ENCODE data around the gene OSTN. TPM values are rescaled to one million over a fixed set of nuclear protein-coding genes. Genes with fewer than 3 reads are reported as not detected.

Gene OSTN
- polyA plus RNA-seq, 1 donor from 2014 or later = 0.17 TPM

DNA sequence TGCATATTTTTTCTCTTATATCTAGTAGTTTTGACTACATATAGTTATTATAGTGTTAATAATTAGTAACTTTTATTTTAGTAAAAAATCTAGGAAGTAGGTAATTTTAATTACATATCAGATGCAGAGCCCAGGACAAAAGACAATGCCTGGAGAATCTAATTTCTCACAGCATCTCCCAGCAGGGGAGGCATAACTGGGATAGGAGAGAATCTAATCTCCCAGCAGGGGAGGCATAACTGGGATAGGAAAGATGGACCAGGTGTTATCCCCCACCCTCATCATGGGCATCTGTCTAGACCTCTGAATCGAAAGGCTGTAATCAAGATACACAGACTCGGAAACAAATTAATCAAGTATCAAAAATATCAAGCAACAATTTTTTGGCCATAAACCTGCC, 58.2 kb downstream of the OSTN start:
- Histone ChIP-seq H3F3A (ENCODE audit: insufficient read depth, low read length, poor library complexity, severe bottlenecking) (no peaks in the 10 kb centered on the region), H2AFZ (ENCODE audit: low read depth, low read length) (no peak overlapping the region), H3K27ac (ENCODE audit: low read length) (no peak overlapping the region), H4K20me1 (ENCODE audit: insufficient read depth) (no peaks in the 10 kb centered on the region), H3K36me3 (ENCODE audit: insufficient read depth, low read length) (no peaks in the 10 kb centered on the region), H3K9ac (ENCODE audit: low read length) (no peak overlapping the region), H3K4me3 (ENCODE audit: low read length) (no peak overlapping the region), H3K9me2 (ENCODE audit: insufficient read depth, low read length) (no peaks in the 10 kb centered on the region), H3K27me3 (ENCODE audit: insufficient read depth, low read depth, low read length) (no peaks in the 10 kb centered on the region), H3K79me2 (replicated peaks; ENCODE audit: insufficient read depth, low read length) (no peaks in the 10 kb centered on the region), H3K9me3 (ENCODE audit: low read length) (no peaks in the 10 kb centered on the region), H3K4me2 (ENCODE audit: low read length) (no peak overlapping the region)
- TF ChIP-seq SMC3 (conservative IDR thresholded peaks at IDR 0.05; ENCODE audit: poor library complexity) = no peak
- no peak for TF ChIP-seq POLR2AphosphoS5 (IDR thresholded peaks at IDR 0.05)
- TF ChIP-seq EP300 (conservative IDR thresholded peaks at IDR 0.05; ENCODE audit: poor library complexity, severe bottlenecking) = no peak
- no peak for TF ChIP-seq TAF1 (IDR thresholded peaks at IDR 0.05; ENCODE audit: low read depth)
- TF ChIP-seq MXI1 (conservative IDR thresholded peaks at IDR 0.05; ENCODE audit: poor library complexity, severe bottlenecking) = no peak
- TF ChIP-seq, protein P1, sequence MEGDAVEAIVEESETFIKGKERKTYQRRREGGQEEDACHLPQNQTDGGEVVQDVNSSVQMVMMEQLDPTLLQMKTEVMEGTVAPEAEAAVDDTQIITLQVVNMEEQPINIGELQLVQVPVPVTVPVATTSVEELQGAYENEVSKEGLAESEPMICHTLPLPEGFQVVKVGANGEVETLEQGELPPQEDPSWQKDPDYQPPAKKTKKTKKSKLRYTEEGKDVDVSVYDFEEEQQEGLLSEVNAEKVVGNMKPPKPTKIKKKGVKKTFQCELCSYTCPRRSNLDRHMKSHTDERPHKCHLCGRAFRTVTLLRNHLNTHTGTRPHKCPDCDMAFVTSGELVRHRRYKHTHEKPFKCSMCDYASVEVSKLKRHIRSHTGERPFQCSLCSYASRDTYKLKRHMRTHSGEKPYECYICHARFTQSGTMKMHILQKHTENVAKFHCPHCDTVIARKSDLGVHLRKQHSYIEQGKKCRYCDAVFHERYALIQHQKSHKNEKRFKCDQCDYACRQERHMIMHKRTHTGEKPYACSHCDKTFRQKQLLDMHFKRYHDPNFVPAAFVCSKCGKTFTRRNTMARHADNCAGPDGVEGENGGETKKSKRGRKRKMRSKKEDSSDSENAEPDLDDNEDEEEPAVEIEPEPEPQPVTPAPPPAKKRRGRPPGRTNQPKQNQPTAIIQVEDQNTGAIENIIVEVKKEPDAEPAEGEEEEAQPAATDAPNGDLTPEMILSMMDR (IDR thresholded peaks at IDR 0.05; ENCODE audit: poor library complexity, severe bottlenecking) = no peak
- no peak for TF ChIP-seq EZH2 (IDR thresholded peaks at IDR 0.05; ENCODE audit: borderline replicate concordance, insufficient read depth, low read length, poor library complexity, severe bottlenecking)
- TF ChIP-seq RAD21 (conservative IDR thresholded peaks at IDR 0.05) = no peak
- TF ChIP-seq, protein P2, sequence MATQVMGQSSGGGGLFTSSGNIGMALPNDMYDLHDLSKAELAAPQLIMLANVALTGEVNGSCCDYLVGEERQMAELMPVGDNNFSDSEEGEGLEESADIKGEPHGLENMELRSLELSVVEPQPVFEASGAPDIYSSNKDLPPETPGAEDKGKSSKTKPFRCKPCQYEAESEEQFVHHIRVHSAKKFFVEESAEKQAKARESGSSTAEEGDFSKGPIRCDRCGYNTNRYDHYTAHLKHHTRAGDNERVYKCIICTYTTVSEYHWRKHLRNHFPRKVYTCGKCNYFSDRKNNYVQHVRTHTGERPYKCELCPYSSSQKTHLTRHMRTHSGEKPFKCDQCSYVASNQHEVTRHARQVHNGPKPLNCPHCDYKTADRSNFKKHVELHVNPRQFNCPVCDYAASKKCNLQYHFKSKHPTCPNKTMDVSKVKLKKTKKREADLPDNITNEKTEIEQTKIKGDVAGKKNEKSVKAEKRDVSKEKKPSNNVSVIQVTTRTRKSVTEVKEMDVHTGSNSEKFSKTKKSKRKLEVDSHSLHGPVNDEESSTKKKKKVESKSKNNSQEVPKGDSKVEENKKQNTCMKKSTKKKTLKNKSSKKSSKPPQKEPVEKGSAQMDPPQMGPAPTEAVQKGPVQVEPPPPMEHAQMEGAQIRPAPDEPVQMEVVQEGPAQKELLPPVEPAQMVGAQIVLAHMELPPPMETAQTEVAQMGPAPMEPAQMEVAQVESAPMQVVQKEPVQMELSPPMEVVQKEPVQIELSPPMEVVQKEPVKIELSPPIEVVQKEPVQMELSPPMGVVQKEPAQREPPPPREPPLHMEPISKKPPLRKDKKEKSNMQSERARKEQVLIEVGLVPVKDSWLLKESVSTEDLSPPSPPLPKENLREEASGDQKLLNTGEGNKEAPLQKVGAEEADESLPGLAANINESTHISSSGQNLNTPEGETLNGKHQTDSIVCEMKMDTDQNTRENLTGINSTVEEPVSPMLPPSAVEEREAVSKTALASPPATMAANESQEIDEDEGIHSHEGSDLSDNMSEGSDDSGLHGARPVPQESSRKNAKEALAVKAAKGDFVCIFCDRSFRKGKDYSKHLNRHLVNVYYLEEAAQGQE (IDR thresholded peaks at IDR 0.05; ENCODE audit: borderline replicate concordance) = no peak

DNA sequence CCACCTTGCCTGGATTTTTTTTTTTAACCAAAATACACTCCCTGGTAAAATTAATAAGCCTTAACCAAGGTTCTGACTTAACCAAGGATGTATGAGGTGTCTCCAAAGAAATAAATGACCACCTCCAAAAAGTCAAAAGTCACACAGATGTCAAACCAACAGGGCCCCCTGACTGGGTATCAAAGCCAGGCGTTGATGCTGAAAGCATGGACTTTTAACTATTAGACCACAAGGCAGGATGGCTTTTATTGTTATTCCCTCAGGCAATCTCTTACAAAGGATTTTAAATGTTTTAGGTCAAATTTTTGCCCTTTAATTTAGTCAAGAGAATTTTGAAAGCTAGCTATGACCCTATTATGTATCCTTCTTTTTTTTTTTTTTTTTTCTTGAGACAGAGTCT, 60.4 kb downstream of the OSTN start:
- H3K36me3 ChIP-seq (ENCODE audit: insufficient read depth, low read length) = no peaks in the 10 kb centered on the region
- no peak overlapping the region for H3K9ac ChIP-seq (ENCODE audit: low read length)
- H3K27ac ChIP-seq (ENCODE audit: low read length) = no peak overlapping the region
- no peaks in the 10 kb centered on the region for H3K9me2 ChIP-seq (ENCODE audit: insufficient read depth, low read length)
- H3K4me2 ChIP-seq (ENCODE audit: low read length) = no peak overlapping the region
- no peak for TF ChIP-seq POLR2AphosphoS5 (IDR thresholded peaks at IDR 0.05)
- TF ChIP-seq RAD21 (conservative IDR thresholded peaks at IDR 0.05) = no peak
- no peak for TF ChIP-seq TAF1 (IDR thresholded peaks at IDR 0.05; ENCODE audit: low read depth)
- TF ChIP-seq, protein P2 (IDR thresholded peaks at IDR 0.05; ENCODE audit: borderline replicate concordance) = no peak
- TF ChIP-seq, protein P1 (IDR thresholded peaks at IDR 0.05; ENCODE audit: poor library complexity, severe bottlenecking) = no peak
- no peak for TF ChIP-seq EP300 (conservative IDR thresholded peaks at IDR 0.05; ENCODE audit: poor library complexity, severe bottlenecking)
- TF ChIP-seq MXI1 (conservative IDR thresholded peaks at IDR 0.05; ENCODE audit: poor library complexity, severe bottlenecking) = no peak
- TF ChIP-seq EZH2 (IDR thresholded peaks at IDR 0.05; ENCODE audit: borderline replicate concordance, insufficient read depth, low read length, poor library complexity, severe bottlenecking) = no peak
- TF ChIP-seq SMC3 (conservative IDR thresholded peaks at IDR 0.05; ENCODE audit: poor library complexity) = no peak
- H3K9me3 ChIP-seq (ENCODE audit: low read length) = no peaks in the 10 kb centered on the region
- no peak overlapping the region for H2AFZ ChIP-seq (ENCODE audit: low read depth, low read length)
- no peaks in the 10 kb centered on the region for H3F3A ChIP-seq (ENCODE audit: insufficient read depth, low read length, poor library complexity, severe bottlenecking)
- no peak overlapping the region for H3K4me3 ChIP-seq (ENCODE audit: low read length)
- H3K79me2 ChIP-seq (replicated peaks; ENCODE audit: insufficient read depth, low read length) = no peaks in the 10 kb centered on the region
- H4K20me1 ChIP-seq (ENCODE audit: insufficient read depth) = no peaks in the 10 kb centered on the region
- no peaks in the 10 kb centered on the region for H3K27me3 ChIP-seq (ENCODE audit: insufficient read depth, low read depth, low read length)

Data from neural cell (in vitro differentiated cells).